GM23248 (cell line): ENCODE data around the gene UBALD2.

Experiments
- EZH2 ChIP-seq: fragments of 200-600 bp; sonication (generic); IDR thresholded peaks from 2 replicates; pipeline ENCODE4 v1.6.1; 2018; ENCODE audit warnings: antibody characterized with exemption, mild to moderate bottlenecking; ENCODE audit not compliant: insufficient read depth, poor library complexity, severe bottlenecking
- EZH2phosphoT487 ChIP-seq: fragments of 200-600 bp; sonication (generic); IDR thresholded peaks from 2 replicates; pipeline ENCODE4 v1.6.1; 2018; ENCODE audit warnings: antibody characterized with exemption, moderate library complexity, mild to moderate bottlenecking, low read depth; ENCODE audit not compliant: insufficient read depth

GRCh38 chr17:76261421-76262215, 3.5 kb upstream of the UBALD2 start:
- no peak for TF ChIP-seq EZH2
- TF ChIP-seq EZH2phosphoT487 = no peak
